Retinal pigment epithelial cell (primary cell): ENCODE results near the gene COPS7A.

ENCODE experiments used
- DNase-seq: peaks from one replicate; pipeline ENCODE4 v3.0.0-alpha.2; 2010; ENCODE audit warnings: low read depth
- H3K4me3 ChIP-seq: 2 replicates; pipeline ENCODE4 v1.5.1; 2011; ENCODE audit warnings: mild to moderate bottlenecking, low read length, control low read depth, moderate library complexity
- TF ChIP-seq, protein P1 (sequence below): conservative IDR thresholded peaks from 2 replicates; pipeline ENCODE4 v1.5.1; 2011; ENCODE audit warnings: low read depth, low read length, control low read depth, inconsistent platforms

COPS7A gene

DNA sequence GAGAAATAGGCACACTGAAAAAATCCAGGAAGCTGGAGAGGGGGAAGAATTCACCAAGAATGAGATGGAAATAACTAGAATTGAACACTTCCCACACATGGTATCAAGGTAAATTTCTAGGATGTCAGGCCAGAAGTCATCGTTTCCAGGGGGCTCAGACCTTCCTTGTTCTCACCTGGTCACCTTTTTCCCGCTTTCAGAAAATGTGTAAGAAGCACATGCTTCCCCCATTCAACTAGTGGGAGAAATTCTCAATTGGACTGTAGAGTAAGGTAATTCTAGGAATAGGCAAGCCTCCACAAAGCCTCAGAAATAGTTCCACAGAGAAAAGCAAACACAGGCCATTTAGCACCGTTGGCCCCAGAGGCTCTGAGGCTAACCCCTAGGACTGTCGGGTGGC is 39.5 kb downstream of the COPS7A start:
- TF ChIP-seq, protein P1, sequence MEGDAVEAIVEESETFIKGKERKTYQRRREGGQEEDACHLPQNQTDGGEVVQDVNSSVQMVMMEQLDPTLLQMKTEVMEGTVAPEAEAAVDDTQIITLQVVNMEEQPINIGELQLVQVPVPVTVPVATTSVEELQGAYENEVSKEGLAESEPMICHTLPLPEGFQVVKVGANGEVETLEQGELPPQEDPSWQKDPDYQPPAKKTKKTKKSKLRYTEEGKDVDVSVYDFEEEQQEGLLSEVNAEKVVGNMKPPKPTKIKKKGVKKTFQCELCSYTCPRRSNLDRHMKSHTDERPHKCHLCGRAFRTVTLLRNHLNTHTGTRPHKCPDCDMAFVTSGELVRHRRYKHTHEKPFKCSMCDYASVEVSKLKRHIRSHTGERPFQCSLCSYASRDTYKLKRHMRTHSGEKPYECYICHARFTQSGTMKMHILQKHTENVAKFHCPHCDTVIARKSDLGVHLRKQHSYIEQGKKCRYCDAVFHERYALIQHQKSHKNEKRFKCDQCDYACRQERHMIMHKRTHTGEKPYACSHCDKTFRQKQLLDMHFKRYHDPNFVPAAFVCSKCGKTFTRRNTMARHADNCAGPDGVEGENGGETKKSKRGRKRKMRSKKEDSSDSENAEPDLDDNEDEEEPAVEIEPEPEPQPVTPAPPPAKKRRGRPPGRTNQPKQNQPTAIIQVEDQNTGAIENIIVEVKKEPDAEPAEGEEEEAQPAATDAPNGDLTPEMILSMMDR, result no peak
- H3K4me3 ChIP-seq, result no peak overlapping the region
- no peak for DNase-seq

DNA sequence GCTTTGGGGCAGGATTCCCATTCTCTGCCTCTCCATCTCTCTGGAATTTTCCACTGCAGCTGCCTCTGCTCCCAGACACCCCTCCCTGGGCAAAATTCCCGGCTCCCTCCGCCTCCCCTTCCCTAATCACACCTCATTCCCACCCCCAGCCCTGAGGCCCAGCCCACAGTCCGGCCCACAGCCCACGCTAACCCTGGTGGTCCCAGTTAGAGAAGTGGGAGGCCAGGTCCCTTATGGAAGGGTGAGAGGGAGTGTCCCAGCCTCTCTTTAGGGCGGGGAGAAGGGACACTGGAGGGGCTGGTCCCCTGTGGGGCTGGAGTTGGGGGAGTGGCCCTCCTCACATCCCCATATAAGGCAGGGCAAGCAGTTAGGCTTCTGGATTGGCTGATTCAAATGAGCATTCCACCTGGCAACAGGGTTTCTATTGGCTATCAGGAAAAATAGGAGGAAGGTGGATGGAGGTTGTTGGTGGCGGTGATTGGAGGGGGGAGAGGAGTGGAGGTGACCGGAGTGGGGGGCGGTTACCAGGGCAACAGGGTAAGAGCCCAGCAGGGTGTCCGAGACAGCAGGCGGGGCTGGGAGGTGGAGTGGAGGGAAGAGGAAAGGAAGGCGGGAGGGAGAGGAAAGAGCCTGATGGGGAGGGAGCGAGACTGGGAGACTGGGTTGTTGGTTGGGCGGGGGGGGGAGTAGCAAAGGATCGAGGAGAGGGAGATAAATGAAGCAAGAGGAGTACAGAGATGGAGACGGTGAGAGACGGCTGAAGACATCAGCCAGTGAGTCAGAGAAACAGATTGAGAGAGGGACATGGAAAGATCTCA is 40.4 kb downstream of the COPS7A start:
- TF ChIP-seq, protein P1, result no peak

DNA sequence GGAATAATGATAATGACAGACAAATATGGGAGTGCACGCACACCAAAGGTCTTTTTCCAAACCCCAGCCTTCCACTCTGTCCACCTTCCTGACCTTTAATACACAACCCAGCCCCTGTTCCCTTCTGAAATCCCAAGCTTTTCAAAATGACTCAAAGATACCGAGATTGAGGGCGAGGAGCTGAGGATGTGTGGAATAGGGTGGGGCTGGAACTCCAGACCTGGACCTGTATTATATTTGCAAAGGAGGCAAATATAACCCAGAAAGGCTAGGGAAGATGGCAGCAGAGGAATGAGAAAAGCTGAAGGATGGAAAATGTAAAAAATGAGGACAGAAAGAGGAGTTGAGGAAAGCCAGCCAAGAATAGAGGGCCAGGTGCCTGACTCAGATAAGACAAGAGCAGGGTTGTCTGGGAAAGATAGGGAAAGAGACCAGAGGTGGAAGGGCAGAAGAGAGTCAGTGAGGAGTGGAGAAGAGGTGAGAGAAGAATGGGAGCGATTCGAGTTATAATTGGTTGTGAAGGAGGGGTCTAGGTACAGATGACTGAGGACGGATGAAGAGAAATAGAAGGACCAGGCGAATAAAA is 41.3 kb downstream of the COPS7A start:
- no peak for DNase-seq
- H3K4me3 ChIP-seq, result no peak overlapping the region
- TF ChIP-seq, protein P1, result no peak

More for the DNA sequence above, 40.4 kb downstream of the COPS7A start:
- H3K4me3 ChIP-seq, result peak overlapping the region; percentile 27
- DNase-seq, result peak; percentile 95

DNA sequence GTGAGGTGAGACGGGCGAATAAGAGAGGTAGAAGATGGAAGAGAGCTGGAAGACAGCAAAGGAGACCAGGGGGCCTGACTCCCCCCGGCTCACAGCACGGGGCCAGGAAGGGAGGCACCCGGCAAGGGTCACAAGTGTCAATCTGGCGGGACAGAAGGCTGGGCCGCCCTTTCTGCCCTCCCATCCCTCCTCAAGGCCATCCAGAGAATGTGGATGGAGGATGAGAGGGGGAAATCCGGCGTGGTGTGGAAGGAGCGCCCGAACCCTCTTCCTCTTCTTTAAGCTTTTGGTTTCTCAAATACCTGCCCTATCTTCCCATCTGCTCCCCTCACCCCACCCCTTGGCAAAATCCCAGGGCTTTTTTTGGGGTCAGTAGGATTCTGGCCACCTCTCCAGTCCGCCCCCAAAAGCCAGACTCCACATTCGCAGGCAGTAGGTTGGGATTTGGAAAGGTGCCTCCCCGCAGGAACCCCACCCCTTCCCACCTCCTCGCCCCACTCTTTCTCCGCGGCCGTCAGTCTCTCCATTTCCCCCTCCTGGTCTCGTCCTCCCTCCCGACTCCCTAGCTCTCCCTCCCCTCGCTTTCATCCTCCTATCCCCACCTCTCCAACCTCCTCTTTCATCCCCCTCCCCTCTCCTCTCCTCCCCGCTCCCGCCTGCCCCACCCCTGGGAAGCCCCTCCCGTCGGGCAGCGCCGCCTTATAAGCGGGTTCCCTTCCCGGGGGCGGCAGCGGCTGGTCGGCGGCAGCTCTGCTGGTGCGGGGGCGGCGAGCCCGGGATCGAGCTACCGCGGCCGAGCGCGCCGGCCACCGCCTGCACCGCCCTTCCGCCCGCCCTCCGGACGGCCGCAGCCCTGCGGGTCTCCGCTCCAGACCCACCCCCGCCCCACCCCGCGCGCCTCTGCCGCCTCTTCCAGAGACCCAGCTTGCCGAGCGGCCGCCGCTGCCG is 42.1 kb downstream of the COPS7A start, which contains the start of gene PTMS:
Gene PTMS, plus strand, starts transcription at position 730 of the 948 bp plus-strand sequence. CDS start 343 bp downstream, outside the sequence.
- DNase-seq, result no peak
- peak within 1 kb of the TSS; percentile 88 for H3K4me3 ChIP-seq
- TF ChIP-seq, protein P1, result no peak

DNA sequence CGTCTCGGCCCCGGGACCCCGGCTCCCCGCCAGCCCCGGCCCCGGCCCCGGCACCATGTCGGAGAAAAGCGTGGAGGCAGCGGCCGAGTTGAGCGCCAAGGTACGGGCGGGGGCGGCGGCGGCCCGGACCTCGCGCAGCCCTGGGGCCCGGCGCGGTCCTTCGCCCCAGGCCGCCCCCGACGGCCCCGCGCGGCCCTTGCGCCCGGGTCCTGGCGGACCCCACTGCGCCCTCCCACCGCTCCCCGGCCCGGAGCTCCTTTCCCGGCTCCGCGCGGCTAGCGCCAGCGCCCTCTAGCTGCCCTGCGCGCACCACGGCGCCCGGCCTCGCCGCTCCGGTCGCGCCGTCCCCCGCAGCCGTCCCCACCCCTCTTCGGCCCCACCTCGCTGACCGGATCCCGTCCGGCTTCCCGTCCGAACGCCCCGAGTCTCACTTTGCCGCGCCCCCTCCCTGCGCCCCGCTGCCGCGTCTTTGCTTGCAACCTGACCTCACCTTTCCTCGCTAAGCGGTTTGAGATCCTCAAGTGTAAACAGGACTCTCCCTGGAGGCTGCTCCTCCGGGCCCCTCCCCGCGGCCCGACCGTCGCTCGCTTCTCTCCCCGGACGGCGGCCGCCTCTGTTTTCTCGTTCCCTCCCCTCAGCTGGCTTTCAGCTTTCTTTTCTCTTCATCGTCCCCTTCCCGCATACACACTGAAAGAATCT is 43.0 kb downstream of the COPS7A start:
- no peak for DNase-seq
- TF ChIP-seq, protein P1, result peak; percentile 48
- peak overlapping the region; percentile 88 for H3K4me3 ChIP-seq
